Measurements from ENCODE around the gene ULBP1. TPM values are rescaled to one million over a fixed set of nuclear protein-coding genes. Genes with fewer than 3 reads are reported as not detected.

Gene ULBP1
- total RNA-seq, 4 donors from 2014 or later: not detected

DNA sequence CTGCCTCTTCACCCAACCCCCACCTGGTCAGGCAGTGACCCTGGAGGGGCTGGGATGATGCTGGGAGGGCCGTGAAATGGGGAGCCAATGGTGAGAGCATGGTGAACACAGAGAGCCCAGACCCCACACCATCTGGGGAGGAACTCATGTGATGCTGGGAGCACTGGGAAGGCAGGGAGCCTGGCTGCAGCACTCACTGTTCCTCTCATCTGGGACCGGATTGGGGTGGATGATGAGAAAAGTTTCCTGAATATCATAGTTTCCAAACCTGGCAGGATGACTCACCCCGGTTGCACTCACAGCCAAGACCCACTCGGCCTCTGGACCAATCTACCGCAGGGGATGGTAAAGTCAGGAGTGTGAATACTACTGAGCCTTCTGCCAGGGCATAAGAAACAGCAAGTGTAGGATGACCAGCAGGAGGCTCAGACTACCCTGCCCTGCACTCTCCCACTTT is 21.8 kb downstream of the ULBP1 start:
- Histone ChIP-seq H3K9me3 (peaks cover 0 to 14% of the 10 kb centered on the region in 2 donors), H3K27me3 (peaks cover 12 to 57% of the 10 kb centered on the region in 2 donors), H3K36me3 (no peaks in the 10 kb centered on the region), H3K27ac (no peak overlapping the region), H3K4me3 (no peak overlapping the region), H3K4me1 (no peaks in the 10 kb centered on the region)
- intact Hi-C loops (cut with DNase I; ENCODE audit: low total_unique reads): no loop called here
- TF ChIP-seq, protein P1, sequence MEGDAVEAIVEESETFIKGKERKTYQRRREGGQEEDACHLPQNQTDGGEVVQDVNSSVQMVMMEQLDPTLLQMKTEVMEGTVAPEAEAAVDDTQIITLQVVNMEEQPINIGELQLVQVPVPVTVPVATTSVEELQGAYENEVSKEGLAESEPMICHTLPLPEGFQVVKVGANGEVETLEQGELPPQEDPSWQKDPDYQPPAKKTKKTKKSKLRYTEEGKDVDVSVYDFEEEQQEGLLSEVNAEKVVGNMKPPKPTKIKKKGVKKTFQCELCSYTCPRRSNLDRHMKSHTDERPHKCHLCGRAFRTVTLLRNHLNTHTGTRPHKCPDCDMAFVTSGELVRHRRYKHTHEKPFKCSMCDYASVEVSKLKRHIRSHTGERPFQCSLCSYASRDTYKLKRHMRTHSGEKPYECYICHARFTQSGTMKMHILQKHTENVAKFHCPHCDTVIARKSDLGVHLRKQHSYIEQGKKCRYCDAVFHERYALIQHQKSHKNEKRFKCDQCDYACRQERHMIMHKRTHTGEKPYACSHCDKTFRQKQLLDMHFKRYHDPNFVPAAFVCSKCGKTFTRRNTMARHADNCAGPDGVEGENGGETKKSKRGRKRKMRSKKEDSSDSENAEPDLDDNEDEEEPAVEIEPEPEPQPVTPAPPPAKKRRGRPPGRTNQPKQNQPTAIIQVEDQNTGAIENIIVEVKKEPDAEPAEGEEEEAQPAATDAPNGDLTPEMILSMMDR (IDR thresholded peaks at IDR 0.05): no peak
- no peak for TF ChIP-seq POLR2A (IDR thresholded peaks at IDR 0.05)
- no peak for DNase-seq

DNA sequence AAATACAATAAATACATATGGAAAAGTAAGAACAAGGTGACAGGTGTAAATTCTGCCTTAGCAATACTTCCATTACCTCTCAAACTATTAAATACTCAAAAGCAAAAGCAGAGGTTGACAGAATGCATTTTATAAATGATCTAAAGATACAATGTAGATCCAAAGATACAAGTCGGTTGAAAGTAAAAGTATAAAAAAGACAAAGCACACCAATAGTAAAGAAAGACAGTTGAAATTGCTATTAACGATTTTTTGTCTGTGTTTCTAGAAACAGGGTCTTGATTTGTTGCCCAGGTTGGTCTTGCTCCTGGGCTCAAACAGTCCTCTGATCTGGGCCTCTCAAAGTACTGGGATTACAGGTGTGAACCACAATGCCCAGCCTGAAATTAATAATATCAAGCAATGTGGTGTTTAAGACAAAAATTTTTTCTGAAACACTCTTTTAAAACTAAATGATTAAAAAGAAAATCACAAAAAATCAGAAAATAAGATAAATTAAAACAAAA is 23.9 kb downstream of the ULBP1 start:
- H3K4me1 ChIP-seq: no peaks in the 10 kb centered on the region
- H3K36me3 ChIP-seq: no peaks in the 10 kb centered on the region
- peaks cover 0 to 14% of the 10 kb centered on the region in 2 donors for H3K9me3 ChIP-seq
- peaks cover 12 to 75% of the 10 kb centered on the region in 2 donors for H3K27me3 ChIP-seq
- no peak overlapping the region for H3K27ac ChIP-seq
- TF ChIP-seq POLR2A (IDR thresholded peaks at IDR 0.05): no peak
- TF ChIP-seq, protein P1 (IDR thresholded peaks at IDR 0.05): no peak
- intact Hi-C loops (cut with DNase I; ENCODE audit: low total_unique reads): no loop called here
- DNase-seq: no peak
- H3K4me3 ChIP-seq: no peak overlapping the region

DNA sequence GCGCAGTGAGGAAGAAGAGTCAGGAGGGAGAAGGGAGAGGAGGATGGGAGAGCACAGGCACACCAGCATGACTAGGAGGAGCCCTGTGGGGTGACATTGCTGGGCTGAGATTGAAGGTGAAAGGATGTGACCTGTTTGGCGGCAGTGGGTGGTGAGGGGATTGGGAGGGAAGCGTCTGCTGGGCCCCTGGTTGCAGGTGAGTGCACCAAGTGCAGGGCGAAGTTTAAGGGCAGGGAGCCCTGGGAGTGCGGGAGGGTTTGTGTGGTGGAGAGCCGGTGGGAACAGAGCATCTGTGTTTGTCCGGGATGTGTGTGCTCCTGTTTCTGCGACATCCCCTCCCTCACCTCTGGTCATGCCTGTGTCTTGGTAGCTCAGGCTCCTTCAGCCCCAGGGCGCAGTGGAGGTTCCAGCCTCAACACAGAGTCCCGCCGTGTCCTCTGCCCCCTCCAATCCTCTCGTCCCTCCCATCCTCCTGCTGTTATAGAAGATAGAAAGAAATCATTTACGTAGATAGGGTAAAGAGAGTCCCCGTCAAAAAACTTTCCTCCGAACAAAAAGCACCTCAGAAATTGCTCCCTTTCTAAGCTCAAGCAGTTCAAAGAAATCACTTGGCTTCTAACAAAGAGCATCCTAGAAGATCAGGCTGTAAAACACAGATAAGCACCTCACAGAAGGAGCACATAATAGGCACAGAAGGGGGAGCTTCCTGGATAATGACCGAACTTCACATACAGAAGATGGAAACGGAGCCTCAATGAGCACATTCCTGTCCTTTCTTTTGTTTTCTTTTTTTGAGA is 25.0 kb downstream of the ULBP1 start:
- Histone ChIP-seq H3K4me1 (no peaks in the 10 kb centered on the region), H3K9me3 (peaks cover 0 to 14% of the 10 kb centered on the region in 2 donors), H3K36me3 (no peaks in the 10 kb centered on the region), H3K4me3 (no peak overlapping the region), H3K27me3 (peaks cover 12 to 82% of the 10 kb centered on the region in 2 donors), H3K27ac (no peak overlapping the region)
- intact Hi-C loops (cut with DNase I; ENCODE audit: low total_unique reads): no loop called here
- DNase-seq: no peak
- no peak for TF ChIP-seq POLR2A (IDR thresholded peaks at IDR 0.05)
- TF ChIP-seq, protein P1 (IDR thresholded peaks at IDR 0.05): no peak

DNA sequence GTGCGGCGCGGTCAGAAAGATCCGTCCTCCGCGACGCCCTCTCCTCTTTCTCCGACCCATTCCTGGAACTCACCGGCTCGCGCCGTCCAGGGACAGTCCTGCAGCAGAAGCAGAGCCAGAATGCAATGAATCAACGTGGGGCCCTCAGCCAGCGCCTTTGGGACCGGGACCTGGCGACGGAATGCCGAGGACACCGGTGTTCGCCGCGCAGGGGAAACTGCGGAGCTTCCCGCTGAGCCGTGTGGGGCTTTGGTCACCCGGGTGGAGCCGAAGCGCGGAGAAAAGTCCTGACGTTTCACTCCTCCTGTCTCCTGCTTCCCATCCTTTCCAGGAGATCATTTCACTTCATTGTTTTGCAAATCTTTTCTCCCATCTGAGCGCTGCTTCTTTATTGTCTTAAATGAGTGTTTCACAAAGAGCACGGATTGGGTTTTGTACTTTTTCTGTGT is 26.5 kb downstream of the ULBP1 start:
- H3K4me3 ChIP-seq: peak overlapping the region in 1 of 2 donors; percentile 10
- peaks cover 0 to 14% of the 10 kb centered on the region in 2 donors for H3K9me3 ChIP-seq
- no peaks in the 10 kb centered on the region for H3K4me1 ChIP-seq
- H3K27ac ChIP-seq: no peak overlapping the region
- DNase-seq: no peak
- no peaks in the 10 kb centered on the region for H3K36me3 ChIP-seq
- intact Hi-C loops (cut with DNase I; ENCODE audit: low total_unique reads): no loop called here
- H3K27me3 ChIP-seq: peaks cover 12 to 82% of the 10 kb centered on the region in 2 donors
- TF ChIP-seq, protein P1 (IDR thresholded peaks at IDR 0.05): no peak
- TF ChIP-seq POLR2A (IDR thresholded peaks at IDR 0.05): no peak
